Stimulated activated CD8-positive, alpha-beta memory T cell treated with anti-CD3 and anti-CD28 coated beads, Interleukin-4, amount 100 ng/mL, for 1 hour (primary cell): Measurements from ENCODE around the gene ITPKB.

Experiments
- DNase-seq, 2 donors: peaks; one replicate each; pipeline ENCODE4 v3.0.0-alpha.2; 2020; ENCODE audit warnings: low read depth in 2 of 2, low spot score in 1 of 2

The ITPKB gene

GRCh38 chr1:226586116-226586515 is 153.0 kb downstream of the ITPKB start:
- no peak for DNase-seq

- DNase-seq: no peak
These were observed 154.9 kb downstream of the ITPKB start for GRCh38 chr1:226584164-226584563.

- DNase-seq: no peak
These were observed 156.1 kb downstream of the ITPKB start for GRCh38 chr1:226582966-226583365.
